SK-N-SH treated with all-trans-retinoic acid at 6 μM for 48 hours (cell line): Measurements from ENCODE around the gene ZBTB47.

Experiments used
- CREB5 ChIP-seq: fragments of 250-450 bp; sonication (Bioruptor Pico); IDR thresholded peaks from 2 replicates; pipeline ENCODE4 v1.5.1; 2020; ENCODE audit warnings: low read depth, mild to moderate bottlenecking, moderate library complexity
- CSDC2 ChIP-seq: fragments of 250-450 bp; sonication (Bioruptor Pico); IDR thresholded peaks from 2 replicates; pipeline ENCODE4 v1.5.0; 2020; ENCODE audit warnings: mild to moderate bottlenecking, moderate library complexity
- CSRNP3 ChIP-seq: fragments of 250-450 bp; sonication (Bioruptor Pico); IDR thresholded peaks from 2 replicates; pipeline ENCODE4 v1.5.1; 2021; ENCODE audit warnings: mild to moderate bottlenecking, moderate library complexity
- ESRRG ChIP-seq: fragments of 250-450 bp; sonication (Bioruptor Pico); IDR thresholded peaks from 2 replicates; pipeline ENCODE4 v1.6.1; 2021; ENCODE audit warnings: mild to moderate bottlenecking
- PATZ1 ChIP-seq: fragments of 250-450 bp; sonication (Bioruptor Pico); IDR thresholded peaks from 2 replicates; pipeline ENCODE4 v1.8.0; 2020; ENCODE audit warnings: mild to moderate bottlenecking, moderate library complexity, borderline replicate concordance
- SNAI2 ChIP-seq: fragments of 250-450 bp; sonication (Bioruptor Pico); IDR thresholded peaks from 2 replicates; pipeline ENCODE4 v1.5.0; 2020; ENCODE audit warnings: mild to moderate bottlenecking, moderate library complexity
- ZC3H10 ChIP-seq: fragments of 250-450 bp; sonication (Bioruptor Pico); IDR thresholded peaks from 2 replicates; pipeline ENCODE4 v1.5.1; 2021; ENCODE audit warnings: mild to moderate bottlenecking, moderate library complexity
- ZFP3 ChIP-seq: fragments of 250-450 bp; sonication (Bioruptor Pico); IDR thresholded peaks from 2 replicates; pipeline ENCODE4 v1.5.0; 2020; ENCODE audit warnings: mild to moderate bottlenecking, moderate library complexity
- ZFP30 ChIP-seq: fragments of 450-650 bp; formaldehyde crosslinking; IDR thresholded peaks from 2 replicates; pipeline ENCODE4 v1.5.0; 2022; ENCODE audit warnings: mild to moderate bottlenecking, moderate library complexity
- ZNF70 ChIP-seq: fragments of 450-650 bp; formaldehyde crosslinking; IDR thresholded peaks from 2 replicates; pipeline ENCODE4 v1.5.0; 2020; ENCODE audit warnings: mild to moderate bottlenecking, moderate library complexity
- ZNF8 ChIP-seq: fragments of 450-650 bp; formaldehyde crosslinking; IDR thresholded peaks from 2 replicates; pipeline ENCODE4 v1.5.0; 2020; ENCODE audit warnings: mild to moderate bottlenecking, moderate library complexity

- TF ChIP-seq ZC3H10 (CRISPR knock-in tag) (no peak), CREB5 (CRISPR knock-in tag) (no peak), ZFP3 (CRISPR knock-in tag) (no peak), ESRRG (CRISPR knock-in tag) (no peak), CSDC2 (CRISPR knock-in tag) (no peak), ZNF70 (CRISPR knock-in tag) (no peak), ZFP30 (no peak), ZNF8 (CRISPR knock-in tag) (no peak), CSRNP3 (CRISPR knock-in tag) (no peak), PATZ1 (CRISPR knock-in tag) (no peak), SNAI2 (no peak)
Measured at GRCh38 chr3:42663581-42664437, 10.3 kb downstream of the ZBTB47 start.
